Left ventricle myocardium inferior (tissue), 1 donor: ENCODE results near the gene BCHE. TPM values are rescaled to one million over a fixed set of nuclear protein-coding genes. Genes with fewer than 3 reads are reported as not detected.

Experiments
- DNase-seq: peaks from one replicate; pipeline ENCODE4 v3.0.0-alpha.2; 2020
- H3K27ac ChIP-seq: fragments of 200-600 bp; replicated peaks from 2 replicates; pipeline ENCODE4 v1.8.0; 2021
- H3K27me3 ChIP-seq: fragments of 200-600 bp; 2 replicates; pipeline ENCODE4 v1.8.0; 2021; ENCODE audit warnings: low read depth
- H3K36me3 ChIP-seq: fragments of 200-600 bp; 2 replicates; pipeline ENCODE4 v1.8.0; 2021
- H3K4me1 ChIP-seq: fragments of 200-600 bp; 2 replicates; pipeline ENCODE4 v1.8.0; 2021
- H3K4me3 ChIP-seq: fragments of 200-600 bp; 2 replicates; pipeline ENCODE4 v1.8.0; 2021; ENCODE audit warnings: mild to moderate bottlenecking, moderate library complexity
- H3K9me3 ChIP-seq: fragments of 200-600 bp; replicated peaks from 2 replicates; pipeline ENCODE4 v1.8.0; 2021
- intact Hi-C: fragments of 100-400 bp; cut with micrococcal nuclease; formaldehyde crosslinking; loops from one replicate; pipeline ENCODE4 v1.11.0; 2022
- total RNA-seq: library from RNA; stranded (reverse); fragmentation: NEBNext Ultra II Directional; extraction: Animal tissue kit (Norgen Biotek cat#: 25700); gene quantifications from one replicate; pipeline ENCODE4 v1.2.1, GENCODE V29; 2021
- TF ChIP-seq, protein P1 (sequence below): fragments of 200-600 bp; IDR thresholded peaks from 2 replicates; pipeline ENCODE4 v1.8.0; 2021; ENCODE audit warnings: antibody characterized with exemption, mild to moderate bottlenecking, borderline replicate concordance
- donor health status: DM: no; HTN: yes; CAD: no; lungs with severe emphysema.

BCHE gene
- total RNA-seq, 1 donor from 2014 or later: 2.3 TPM

DNA sequence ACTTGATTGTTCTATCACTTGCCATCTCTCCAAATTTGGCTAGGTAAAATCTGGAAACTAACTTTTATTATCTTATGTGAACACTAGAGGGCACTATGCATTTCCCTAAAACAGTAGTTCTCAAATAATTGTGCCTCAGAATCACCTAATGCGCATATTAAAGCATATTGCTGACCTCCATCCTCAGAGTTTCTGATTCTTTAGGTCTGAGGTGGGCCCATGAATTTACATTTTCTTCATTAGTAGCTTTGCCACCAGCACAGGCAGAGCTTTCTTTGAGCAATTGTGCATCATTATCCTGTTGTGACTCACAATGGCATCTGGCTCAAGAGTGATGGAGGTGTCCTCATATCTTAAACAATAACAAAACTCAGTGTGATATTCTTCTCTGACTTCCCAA is 17.5 kb upstream of the BCHE start:
- no peaks in the 10 kb centered on the region for H3K9me3 ChIP-seq
- no peak overlapping the region for H3K4me3 ChIP-seq
- H3K36me3 ChIP-seq: no peaks in the 10 kb centered on the region
- TF ChIP-seq, protein P1, sequence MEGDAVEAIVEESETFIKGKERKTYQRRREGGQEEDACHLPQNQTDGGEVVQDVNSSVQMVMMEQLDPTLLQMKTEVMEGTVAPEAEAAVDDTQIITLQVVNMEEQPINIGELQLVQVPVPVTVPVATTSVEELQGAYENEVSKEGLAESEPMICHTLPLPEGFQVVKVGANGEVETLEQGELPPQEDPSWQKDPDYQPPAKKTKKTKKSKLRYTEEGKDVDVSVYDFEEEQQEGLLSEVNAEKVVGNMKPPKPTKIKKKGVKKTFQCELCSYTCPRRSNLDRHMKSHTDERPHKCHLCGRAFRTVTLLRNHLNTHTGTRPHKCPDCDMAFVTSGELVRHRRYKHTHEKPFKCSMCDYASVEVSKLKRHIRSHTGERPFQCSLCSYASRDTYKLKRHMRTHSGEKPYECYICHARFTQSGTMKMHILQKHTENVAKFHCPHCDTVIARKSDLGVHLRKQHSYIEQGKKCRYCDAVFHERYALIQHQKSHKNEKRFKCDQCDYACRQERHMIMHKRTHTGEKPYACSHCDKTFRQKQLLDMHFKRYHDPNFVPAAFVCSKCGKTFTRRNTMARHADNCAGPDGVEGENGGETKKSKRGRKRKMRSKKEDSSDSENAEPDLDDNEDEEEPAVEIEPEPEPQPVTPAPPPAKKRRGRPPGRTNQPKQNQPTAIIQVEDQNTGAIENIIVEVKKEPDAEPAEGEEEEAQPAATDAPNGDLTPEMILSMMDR: peak; percentile 62
- H3K4me1 ChIP-seq: no peaks in the 10 kb centered on the region
- H3K27me3 ChIP-seq: no peaks in the 10 kb centered on the region
- intact Hi-C loops: no loop called here
- DNase-seq: no peak
- no peak overlapping the region for H3K27ac ChIP-seq

DNA sequence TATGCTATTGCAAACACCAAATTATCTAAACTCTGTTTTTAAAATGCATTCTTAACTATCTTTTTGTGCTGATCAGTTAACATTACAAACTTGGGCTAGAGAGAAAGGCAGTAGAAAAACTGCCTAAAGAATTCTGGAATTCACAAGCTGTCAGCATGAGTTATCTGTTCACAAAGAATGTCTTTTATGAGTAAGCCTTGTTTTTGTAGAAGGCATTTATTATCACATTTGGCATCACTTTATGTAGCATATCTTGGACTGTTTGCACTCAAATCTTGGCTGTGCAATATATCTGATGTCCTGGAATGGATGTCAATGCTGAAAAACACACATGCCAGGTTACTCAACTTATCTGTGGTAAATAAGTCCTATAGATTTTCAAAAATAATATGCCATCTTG is 15.5 kb upstream of the BCHE start:
- DNase-seq: no peak
- H3K4me3 ChIP-seq: no peak overlapping the region
- no peaks in the 10 kb centered on the region for H3K9me3 ChIP-seq
- H3K27me3 ChIP-seq: no peaks in the 10 kb centered on the region
- H3K36me3 ChIP-seq: no peaks in the 10 kb centered on the region
- intact Hi-C loops: no loop called here
- H3K4me1 ChIP-seq: no peaks in the 10 kb centered on the region
- TF ChIP-seq, protein P1: no peak
- no peak overlapping the region for H3K27ac ChIP-seq

DNA sequence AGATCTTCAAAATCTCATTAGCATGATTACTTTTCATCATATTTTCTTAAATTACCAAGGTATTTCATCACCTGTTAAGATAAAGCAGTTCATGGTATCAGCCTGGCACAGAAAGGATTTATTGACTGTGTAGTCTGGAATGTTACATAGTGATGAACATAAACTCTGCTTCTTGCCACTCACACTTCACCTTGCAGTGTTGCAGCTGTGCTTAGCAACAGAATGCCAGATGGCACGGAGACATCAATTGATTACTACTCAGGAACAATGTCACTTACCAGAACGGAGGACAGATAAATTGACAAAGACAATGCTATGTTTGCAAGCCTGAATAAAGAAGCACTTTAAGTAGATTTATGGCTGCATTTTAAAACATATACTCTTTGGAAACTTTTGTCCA is 15.0 kb upstream of the BCHE start:
- Histone ChIP-seq H3K4me3 (no peak overlapping the region), H3K4me1 (no peaks in the 10 kb centered on the region), H3K27me3 (no peaks in the 10 kb centered on the region), H3K9me3 (no peaks in the 10 kb centered on the region), H3K36me3 (no peaks in the 10 kb centered on the region), H3K27ac (no peak overlapping the region)
- DNase-seq: no peak
- intact Hi-C loops: no loop called here
- TF ChIP-seq, protein P1: no peak

DNA sequence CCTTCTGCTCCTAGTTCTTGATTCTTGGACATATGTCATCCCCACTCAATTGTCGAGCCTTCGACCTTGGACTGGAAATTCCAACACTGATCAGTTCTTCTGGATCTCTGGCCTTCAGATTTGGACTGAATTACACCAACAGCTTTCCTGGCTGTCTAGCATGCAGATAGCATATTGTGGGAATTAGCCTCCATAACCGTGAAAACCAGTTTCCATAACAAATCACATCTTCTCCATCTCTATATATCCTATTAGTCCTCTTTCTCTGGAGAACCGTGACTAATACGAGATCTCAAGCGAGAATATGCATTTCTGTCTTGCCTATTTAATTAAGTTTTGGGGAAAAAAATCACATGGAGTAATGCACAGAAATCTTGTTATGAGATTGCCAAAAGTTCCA is 8.8 kb upstream of the BCHE start:
- H3K27ac ChIP-seq: no peak overlapping the region
- H3K4me1 ChIP-seq: no peaks in the 10 kb centered on the region
- no peak overlapping the region for H3K4me3 ChIP-seq
- TF ChIP-seq, protein P1: no peak
- H3K9me3 ChIP-seq: no peaks in the 10 kb centered on the region
- no peaks in the 10 kb centered on the region for H3K36me3 ChIP-seq
- no peak for DNase-seq
- no peaks in the 10 kb centered on the region for H3K27me3 ChIP-seq
- intact Hi-C loops: no loop called here

DNA sequence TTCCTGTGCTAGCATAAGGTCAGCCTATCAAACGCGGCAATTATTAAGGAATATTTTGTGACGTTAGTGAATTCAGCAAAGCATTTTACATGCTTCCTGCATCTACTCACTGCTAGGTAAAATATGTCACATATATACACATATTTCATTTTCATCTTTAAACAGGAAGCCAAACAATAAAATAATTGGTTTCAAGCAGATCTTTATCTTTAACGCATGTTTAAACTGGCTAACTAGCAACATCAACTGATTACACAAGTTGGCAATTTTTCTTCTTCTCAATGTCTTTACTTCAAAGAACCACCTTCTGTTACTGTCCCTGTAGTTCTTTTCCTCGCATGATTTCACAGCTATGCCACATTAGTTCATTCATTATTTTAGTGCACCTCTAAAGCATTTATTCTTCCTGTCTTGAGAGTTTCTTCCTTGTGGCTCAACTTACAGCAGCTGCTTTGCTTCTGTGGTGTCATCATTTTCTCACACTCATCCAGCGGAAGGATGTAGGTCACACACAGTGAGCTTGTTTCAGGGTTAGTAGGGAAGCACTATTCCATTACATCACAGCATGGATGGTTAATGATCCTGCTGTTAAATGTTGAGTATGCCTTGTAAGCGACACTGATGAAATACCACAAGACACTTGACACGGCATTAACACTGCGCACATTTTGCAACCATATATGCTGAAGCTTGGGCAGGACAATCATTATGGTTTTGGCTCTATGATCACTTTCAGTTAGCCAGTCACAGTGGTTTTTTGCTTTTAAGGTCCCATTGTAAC is 2.3 kb upstream of the BCHE start:
- H3K4me3 ChIP-seq: no peak overlapping the region
- DNase-seq: no peak
- no peaks in the 10 kb centered on the region for H3K27me3 ChIP-seq
- H3K4me1 ChIP-seq: no peaks in the 10 kb centered on the region
- TF ChIP-seq, protein P1: no peak
- H3K27ac ChIP-seq: no peak overlapping the region
- H3K9me3 ChIP-seq: no peaks in the 10 kb centered on the region
- intact Hi-C loops: no loop called here
- no peaks in the 10 kb centered on the region for H3K36me3 ChIP-seq
